CD14-positive monocyte (primary cell): ENCODE data around the gene ATF7IP2. TPM values are rescaled to one million over a fixed set of nuclear protein-coding genes. Genes with fewer than 3 reads are reported as not detected.

Source experiments
- DNase-seq, 3 donors: peaks; one replicate each; pipeline ENCODE4 v3.0.0-alpha.2; 2011 to 2022
- H2AFZ ChIP-seq: 2 replicates; pipeline ENCODE4 v1.6.0; 2012; ENCODE audit warnings: mild to moderate bottlenecking, low read depth, low read length, inconsistent platforms; ENCODE audit not compliant: insufficient read depth, poor library complexity, severe bottlenecking
- H3K27ac ChIP-seq, 2 donors: 1 replicate in 1 of 2; 2 replicates in 1 of 2; pipeline ENCODE4 v1.5.1; 2012 to 2013; ENCODE audit warnings: low read length in 2 of 2, control low read depth in 1 of 2, inconsistent platforms in 1 of 2, low read depth in 1 of 2, mild to moderate bottlenecking in 1 of 2
- H3K27me3 ChIP-seq, 2 donors: one replicate each; pipeline versions ENCODE4 v1.6.0 to v1.6.1; 2011 to 2013; ENCODE audit warnings: low read length in 2 of 2; ENCODE audit not compliant: control insufficient read depth in 2 of 2, insufficient read depth in 2 of 2
- H3K36me3 ChIP-seq, 2 donors: replicated peaks in 1 of 2; 1 replicate in 1 of 2; 2 replicates in 1 of 2; pipeline versions ENCODE4 v1.5.1 to v1.6.1; 2012 to 2013; ENCODE audit warnings: low read length in 2 of 2, control low read depth in 1 of 2, inconsistent platforms in 1 of 2, mild to moderate bottlenecking in 1 of 2; ENCODE audit not compliant: insufficient read depth in 2 of 2, control insufficient read depth in 1 of 2
- H3K4me1 ChIP-seq, 2 donors: 1 replicate in 1 of 2; 2 replicates in 1 of 2; pipeline versions ENCODE4 v1.5.1 to v1.6.1; 2012 to 2013; ENCODE audit warnings: low read length in 2 of 2, control low read depth in 1 of 2, inconsistent platforms in 1 of 2, mild to moderate bottlenecking in 1 of 2, moderate library complexity in 1 of 2; ENCODE audit not compliant: insufficient read depth in 2 of 2, control insufficient read depth in 1 of 2
- H3K4me2 ChIP-seq: replicated peaks from 2 replicates; pipeline ENCODE3; 2012; ENCODE audit warnings: low read length, moderate library complexity, mild to moderate bottlenecking; ENCODE audit not compliant: poor library complexity, severe bottlenecking; ENCODE audit errors: extremely low read depth
- H3K4me3 ChIP-seq, 3 experiments: fragments of 200-600 bp in 1 of 3; sonication (generic) in 1 of 3; replicated peaks in 1 of 3; 1 replicate in 2 of 3; 2 replicates in 1 of 3; pipeline ENCODE4 v1.5.1; 2011 to 2013; ENCODE audit warnings: low read length in 3 of 3, mild to moderate bottlenecking in 3 of 3, control low read depth in 2 of 3, low read depth in 2 of 3, inconsistent platforms in 1 of 3, moderate library complexity in 1 of 3
- H3K79me2 ChIP-seq: 2 replicates; pipeline ENCODE4 v1.6.0; 2012; ENCODE audit warnings: mild to moderate bottlenecking, control low read depth, inconsistent platforms, low read length, moderate library complexity; ENCODE audit not compliant: insufficient read depth
- H3K9ac ChIP-seq: 2 replicates; pipeline ENCODE4 v1.6.0; 2017; ENCODE audit warnings: low read length, mild to moderate bottlenecking; ENCODE audit not compliant: insufficient read depth, poor library complexity, severe bottlenecking
- H3K9me3 ChIP-seq, 2 donors: replicated peaks in 1 of 2; 1 replicate in 1 of 2; 2 replicates in 1 of 2; pipeline versions ENCODE4 v1.5.1 to v1.6.1; 2012 to 2013; ENCODE audit warnings: low read length in 2 of 2, control low read depth in 1 of 2; ENCODE audit not compliant: control insufficient read depth in 1 of 2, insufficient read depth in 1 of 2
- H4K20me1 ChIP-seq: 2 replicates; pipeline ENCODE4 v1.6.0; 2012; ENCODE audit warnings: mild to moderate bottlenecking, low read length, control low read depth, moderate library complexity; ENCODE audit not compliant: insufficient read depth
- H3K27ac Mint-ChIP-seq, 7 donors: one replicate each; pipeline ENCODE4 v1.8.0; 2020; ENCODE audit warnings: mild to moderate bottlenecking in 7 of 7, mixed read lengths in 7 of 7, moderate library complexity in 6 of 7, inconsistent platforms in 2 of 7
- H3K27me3 Mint-ChIP-seq, 3 donors: one replicate each; pipeline ENCODE4 v1.8.0; 2021 to 2022; ENCODE audit warnings: low read depth in 3 of 3, mild to moderate bottlenecking in 3 of 3, mixed read lengths in 3 of 3, moderate library complexity in 3 of 3, inconsistent platforms in 1 of 3
- H3K36me3 Mint-ChIP-seq, 2 donors: one replicate each; pipeline ENCODE4 v1.8.0; 2020; ENCODE audit warnings: mixed read lengths in 2 of 2, inconsistent platforms in 1 of 2, mild to moderate bottlenecking in 1 of 2
- H3K4me1 Mint-ChIP-seq: one replicate; pipeline ENCODE4 v1.8.0; 2020; ENCODE audit warnings: mild to moderate bottlenecking, mixed read lengths
- H3K4me3 Mint-ChIP-seq, 2 donors: one replicate each; pipeline ENCODE4 v1.8.0; 2020; ENCODE audit warnings: mild to moderate bottlenecking in 2 of 2, mixed read lengths in 2 of 2, moderate library complexity in 1 of 2
- H3K9me3 Mint-ChIP-seq, 7 donors: one replicate each; pipeline ENCODE4 v1.8.0; 2020 to 2022; ENCODE audit warnings: mixed read lengths in 7 of 7, mild to moderate bottlenecking in 6 of 7, moderate library complexity in 6 of 7, inconsistent platforms in 2 of 7
- WGBS: methylation state at CpG from one replicate; pipeline ENCODE4 v1.1.5; 2013; ENCODE audit warnings: missing lambda C conversion rate; ENCODE audit not compliant: insufficient coverage; 5-methylcytosine and 5-hydroxymethylcytosine counted together
- intact Hi-C, 2 donors: fragments of 100-400 bp; cut with micrococcal nuclease; formaldehyde crosslinking; loops; one replicate each; pipeline versions ENCODE4 v1.15.0 to v1.15.1; 2023
- polyA plus RNA-seq, 3 donors: library from polyadenylated mRNA; depleted of rRNA in 1 of 3; unstranded in 2 of 3; stranded (reverse) in 1 of 3; fragments of 300-500 nt in 2 of 3; fragments of >200 nt in 1 of 3; fragmentation: Illumina TruSeq in 2 of 3; gene quantifications; 1 replicate in 2 of 3; 2 replicates in 1 of 3; pipeline ENCODE4 v1.2.3, GENCODE V29; 2012 to 2021
- TF ChIP-seq, protein P1 (sequence below): fragments of 200-600 bp; IDR thresholded peaks from one replicate; pipeline ENCODE4 v1.8.0; 2022; ENCODE audit warnings: antibody characterized with exemption, mild to moderate bottlenecking

The ATF7IP2 gene
- polyA plus RNA-seq, 3 donors = 8.7 to 36.4 (median 11.9) TPM

GRCh38 chr16:10493276-10493675 lies 107.4 kb downstream of the ATF7IP2 start:
- Histone ChIP-seq H3K27ac (no peak overlapping the region), H3K27me3 (no peaks in the 10 kb centered on the region), H2AFZ (no peak overlapping the region), H3K4me2 (no peak overlapping the region), H3K79me2 (no peaks in the 10 kb centered on the region), H4K20me1 (no peaks in the 10 kb centered on the region), H3K9me3 (peaks cover 25 to 30% of the 10 kb centered on the region in 2 donors), H3K4me3 (no peak overlapping the region), H3K36me3 (no peaks in the 10 kb centered on the region), H3K4me1 (no peaks in the 10 kb centered on the region), H3K9ac (no peak overlapping the region)
- no peak overlapping the region for H3K4me3 Mint-ChIP-seq
- no peak for DNase-seq
- intact Hi-C loops = no loop called here
- H3K9me3 Mint-ChIP-seq = peaks cover 19 to 45% (median 37%) of the 10 kb centered on the region in 7 donors
- H3K4me1 Mint-ChIP-seq = no peaks in the 10 kb centered on the region
- TF ChIP-seq, protein P1, sequence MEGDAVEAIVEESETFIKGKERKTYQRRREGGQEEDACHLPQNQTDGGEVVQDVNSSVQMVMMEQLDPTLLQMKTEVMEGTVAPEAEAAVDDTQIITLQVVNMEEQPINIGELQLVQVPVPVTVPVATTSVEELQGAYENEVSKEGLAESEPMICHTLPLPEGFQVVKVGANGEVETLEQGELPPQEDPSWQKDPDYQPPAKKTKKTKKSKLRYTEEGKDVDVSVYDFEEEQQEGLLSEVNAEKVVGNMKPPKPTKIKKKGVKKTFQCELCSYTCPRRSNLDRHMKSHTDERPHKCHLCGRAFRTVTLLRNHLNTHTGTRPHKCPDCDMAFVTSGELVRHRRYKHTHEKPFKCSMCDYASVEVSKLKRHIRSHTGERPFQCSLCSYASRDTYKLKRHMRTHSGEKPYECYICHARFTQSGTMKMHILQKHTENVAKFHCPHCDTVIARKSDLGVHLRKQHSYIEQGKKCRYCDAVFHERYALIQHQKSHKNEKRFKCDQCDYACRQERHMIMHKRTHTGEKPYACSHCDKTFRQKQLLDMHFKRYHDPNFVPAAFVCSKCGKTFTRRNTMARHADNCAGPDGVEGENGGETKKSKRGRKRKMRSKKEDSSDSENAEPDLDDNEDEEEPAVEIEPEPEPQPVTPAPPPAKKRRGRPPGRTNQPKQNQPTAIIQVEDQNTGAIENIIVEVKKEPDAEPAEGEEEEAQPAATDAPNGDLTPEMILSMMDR = no peak
- no peaks in the 10 kb centered on the region for H3K36me3 Mint-ChIP-seq
- 100% methylated on average over 2 of the region's 8 CpGs for WGBS
- H3K27me3 Mint-ChIP-seq = no peaks in the 10 kb centered on the region
- no peak overlapping the region for H3K27ac Mint-ChIP-seq

GRCh38 chr16:10494343-10495030 lies 108.6 kb downstream of the ATF7IP2 start:
- Histone ChIP-seq H4K20me1 (no peaks in the 10 kb centered on the region), H3K27ac (no peak overlapping the region), H3K4me2 (no peak overlapping the region), H2AFZ (no peak overlapping the region), H3K4me1 (no peaks in the 10 kb centered on the region), H3K4me3 (no peak overlapping the region), H3K79me2 (no peaks in the 10 kb centered on the region), H3K36me3 (no peaks in the 10 kb centered on the region), H3K27me3 (no peaks in the 10 kb centered on the region), H3K9ac (no peak overlapping the region), H3K9me3 (peaks cover 25 to 30% of the 10 kb centered on the region in 2 donors)
- Mint-ChIP-seq H3K9me3 (peaks cover 19 to 43% (median 37%) of the 10 kb centered on the region in 7 donors), H3K27me3 (no peaks in the 10 kb centered on the region), H3K36me3 (no peaks in the 10 kb centered on the region), H3K4me1 (no peaks in the 10 kb centered on the region), H3K27ac (no peak overlapping the region), H3K4me3 (no peak overlapping the region)
- WGBS = 62% methylated on average over 1 of the region's 5 CpGs
- TF ChIP-seq, protein P1 = no peak
- no peak for DNase-seq
- intact Hi-C loops = no loop called here
